B cell (primary cell): Measurements from ENCODE around the gene RANBP10. TPM values are rescaled to one million over a fixed set of nuclear protein-coding genes. Genes with fewer than 3 reads are reported as not detected.

Experiments used
- ATAC-seq: fragments of 200-7000 bp; cut with Tn5 transposase; one replicate; pipeline ENCODE4 v1.10.0; 2021; ENCODE audit warnings: low read depth, mild to moderate bottlenecking, moderate number of reproducible peaks, moderate library complexity
- CTCF ChIA-PET: fragments of 350-600 bp; sonication (Branson Sonifier 250); formaldehyde crosslinking; loops from one replicate; lab custom pipeline; 2021; ENCODE audit warnings: antibody characterized with exemption, inconsistent platforms; lab: Charles Lee
- POLR2A ChIA-PET: fragments of 350-600 bp; sonication (Branson Sonifier 250); formaldehyde crosslinking; loops from one replicate; lab custom pipeline; 2021; ENCODE audit warnings: antibody characterized with exemption; lab: Charles Lee
- DNase-seq: peaks from one replicate; pipeline ENCODE4 v3.0.0; 2013
- H2AFZ ChIP-seq: 2 replicates; pipeline ENCODE4 v1.6.1; 2012; ENCODE audit warnings: mild to moderate bottlenecking, low read depth, low read length; ENCODE audit not compliant: insufficient read depth, poor library complexity, severe bottlenecking
- H3K27ac ChIP-seq, 2 donors: 1 replicate in 1 of 2; 2 replicates in 1 of 2; pipeline ENCODE4 v1.5.1; 2012 to 2013; ENCODE audit warnings: low read length in 2 of 2, mild to moderate bottlenecking in 2 of 2, moderate library complexity in 1 of 2
- H3K27me3 ChIP-seq, 4 experiments: fragments of 200-600 bp in 1 of 4; sonication (generic) in 1 of 4; replicated peaks in 1 of 4; 1 replicate in 2 of 4; 2 replicates in 2 of 4; pipeline versions ENCODE4 v1.6.1 to v1.7.0; 2013 to 2016; ENCODE audit warnings: low read length in 3 of 4, mild to moderate bottlenecking in 2 of 4, mixed read lengths in 1 of 4, moderate library complexity in 1 of 4; ENCODE audit not compliant: insufficient read depth in 4 of 4, control insufficient read depth in 3 of 4; ENCODE audit errors: control extremely low read depth in 1 of 4
- H3K36me3 ChIP-seq, 2 experiments: replicated peaks in 1 of 2; 1 replicate in 1 of 2; 2 replicates in 1 of 2; pipeline versions ENCODE4 v1.6.1 to v1.7.1; 2013; ENCODE audit warnings: low read length in 1 of 2; ENCODE audit not compliant: insufficient read depth in 2 of 2, control insufficient read depth in 1 of 2; ENCODE audit errors: control extremely low read depth in 1 of 2, extremely low read depth in 1 of 2
- H3K4me1 ChIP-seq, 2 donors: fragments of 200-600 bp in 1 of 2; sonication (generic) in 1 of 2; 1 replicate in 1 of 2; 2 replicates in 1 of 2; pipeline versions ENCODE4 v1.5.1 to v1.6.1; 2013 to 2017; ENCODE audit warnings: low read length in 2 of 2; ENCODE audit not compliant: control insufficient read depth in 2 of 2, insufficient read depth in 2 of 2
- H3K4me2 ChIP-seq: replicated peaks from 2 replicates; pipeline ENCODE3; 2012; ENCODE audit warnings: mild to moderate bottlenecking, low read depth, low read length; ENCODE audit not compliant: poor library complexity, severe bottlenecking
- H3K4me3 ChIP-seq, 5 experiments: fragments of 200-600 bp in 1 of 5; sonication (generic) in 1 of 5; 1 replicate in 3 of 5; 2 replicates in 2 of 5; pipeline versions ENCODE4 v1.5.1 to v1.7.0; 2011 to 2016; ENCODE audit warnings: low read length in 4 of 5, mild to moderate bottlenecking in 4 of 5, low read depth in 2 of 5, control low read depth in 1 of 5, moderate library complexity in 1 of 5; ENCODE audit not compliant: insufficient read depth in 1 of 5; ENCODE audit errors: control extremely low read depth in 1 of 5, extremely low read depth in 1 of 5
- H3K79me2 ChIP-seq: fragments of 200-600 bp; sonication (generic); one replicate; pipeline ENCODE4 v1.6.0; 2016; ENCODE audit warnings: low read length; ENCODE audit not compliant: control insufficient read depth, insufficient read depth
- H3K9ac ChIP-seq: fragments of 200-600 bp; sonication (generic); 2 replicates; pipeline ENCODE4 v1.6.1; 2017; ENCODE audit warnings: mild to moderate bottlenecking, low read length, moderate library complexity
- H3K9me3 ChIP-seq, 3 donors: one replicate each; pipeline versions ENCODE4 v1.6.1 to v1.7.1; 2013; ENCODE audit warnings: low read length in 2 of 3; ENCODE audit not compliant: control insufficient read depth in 2 of 3, insufficient read depth in 1 of 3; ENCODE audit errors: control extremely low read depth in 1 of 3
- H4K20me1 ChIP-seq: 2 replicates; pipeline ENCODE4 v1.6.0; 2012; ENCODE audit warnings: mild to moderate bottlenecking, low read length; ENCODE audit not compliant: insufficient read depth, control insufficient read depth, poor library complexity, severe bottlenecking
- H3K27ac Mint-ChIP-seq: one replicate; pipeline ENCODE4 v1.8.0; 2021; ENCODE audit warnings: mixed read lengths
- H3K27me3 Mint-ChIP-seq: one replicate; pipeline ENCODE4 v1.8.0; 2021; ENCODE audit warnings: mixed read lengths
- H3K4me1 Mint-ChIP-seq: one replicate; pipeline ENCODE4 v1.8.0; 2021; ENCODE audit warnings: mixed read lengths
- H3K4me3 Mint-ChIP-seq: one replicate; pipeline ENCODE4 v1.8.0; 2021; ENCODE audit warnings: mixed read lengths
- H3K9me3 Mint-ChIP-seq: one replicate; pipeline ENCODE4 v1.8.0; 2022; ENCODE audit warnings: mixed read lengths; ENCODE audit not compliant: insufficient read depth
- CTCF ChIP-seq: fragments of 200-600 bp; IDR thresholded peaks from one replicate; pipeline ENCODE4 v1.8.0; 2022; ENCODE audit warnings: antibody characterized with exemption, mild to moderate bottlenecking
- EZH2 ChIP-seq: IDR thresholded peaks from 2 replicates; pipeline ENCODE4 v1.6.1; 2012; ENCODE audit warnings: borderline replicate concordance, low read depth, mild to moderate bottlenecking, moderate library complexity, low read length; ENCODE audit not compliant: insufficient read depth, poor library complexity, severe bottlenecking
- WGBS: methylation state at CpG from one replicate; pipeline ENCODE4 v1.1.5; 2013; ENCODE audit warnings: missing lambda C conversion rate; ENCODE audit not compliant: insufficient coverage; 5-methylcytosine and 5-hydroxymethylcytosine counted together
- intact Hi-C: fragments of 100-400 bp; cut with micrococcal nuclease; formaldehyde crosslinking; loops from one replicate; pipeline ENCODE4 v1.10.0; 2022
- polyA plus RNA-seq: library from polyadenylated mRNA; depleted of rRNA; stranded (reverse); fragments of >200 nt; gene quantifications from 2 replicates; pipeline ENCODE4 v1.2.3, GENCODE V29; 2012
- total RNA-seq, 2 donors: library from RNA; stranded (reverse); fragments of 120-200 nt in 1 of 2; gene quantifications; 1 replicate in 1 of 2; 2 replicates in 1 of 2; pipeline versions ENCODE4 v1.2.3 to v1.2.4, GENCODE V29; 2013 to 2022

Gene RANBP10
- total and polyA plus RNA-seq, 2 donors (not counting 1 experiment from before 2014, with no cell fraction given): 29.0 to 32.2 TPM

DNA sequence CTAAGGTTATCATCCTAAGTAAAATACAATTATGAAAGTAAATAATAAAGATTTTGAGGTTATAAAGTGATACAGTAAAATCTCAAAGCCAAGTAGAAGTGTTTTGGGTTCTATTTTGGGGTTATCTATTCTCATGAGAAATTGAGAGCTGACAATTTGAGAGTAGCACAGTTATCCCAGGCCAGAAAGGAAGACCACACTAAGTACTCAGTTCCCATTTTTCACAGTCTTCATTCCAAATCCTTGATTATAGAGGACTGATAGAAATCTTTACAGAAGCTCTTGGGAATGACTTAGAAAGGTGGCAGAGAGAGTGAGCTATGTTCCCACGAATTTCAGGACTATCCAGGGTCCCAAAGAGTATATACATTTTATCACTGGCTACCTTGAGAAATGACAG lies 91.8 kb downstream of the RANBP10 start:
- no peak for ATAC-seq
- Mint-ChIP-seq H3K4me3 (no peak overlapping the region), H3K4me1 (peaks cover 31% of the 10 kb centered on the region), H3K9me3 (no peaks in the 10 kb centered on the region), H3K27me3 (no peaks in the 10 kb centered on the region), H3K27ac (no peak overlapping the region)
- Histone ChIP-seq H3K27me3 (no peaks in the 10 kb centered on the region), H3K4me1 (peaks cover 10 to 12% of the 10 kb centered on the region in 2 donors), H3K9ac (no peak overlapping the region), H4K20me1 (peaks cover 18% of the 10 kb centered on the region), H3K4me2 (no peak overlapping the region), H3K4me3 (no peak overlapping the region), H3K36me3 (peaks cover 0 to 2% of the 10 kb centered on the region in 2 experiments), H3K79me2 (peaks cover 80% of the 10 kb centered on the region), H2AFZ (no peak overlapping the region), H3K27ac (no peak overlapping the region), H3K9me3 (no peaks in the 10 kb centered on the region)
- no peak for DNase-seq
- POLR2A ChIA-PET: no interaction called here
- intact Hi-C loops: no loop called here
- WGBS: no CpG with 5 or more reads among the region's 1 CpG
- CTCF ChIA-PET: interaction anchor here (0.7 kb wide), 2 partner anchors 230 to 357 kb away, joined by 3 to 5 read pairs; no protein-coding TSS in a partner anchor
- TF ChIP-seq CTCF (no peak), EZH2 (no peak)

GRCh38 chr16:67713647-67714273 lies 92.6 kb downstream of the RANBP10 start:
- POLR2A ChIA-PET: no interaction called here
- peaks cover 18% of the 10 kb centered on the region for H4K20me1 ChIP-seq
- peaks cover 0 to 2% of the 10 kb centered on the region in 2 experiments for H3K36me3 ChIP-seq
- no peak for TF ChIP-seq EZH2
- no peak for TF ChIP-seq CTCF
- H3K4me3 ChIP-seq: no peak overlapping the region
- intact Hi-C loops: no loop called here
- H3K27me3 ChIP-seq: no peaks in the 10 kb centered on the region
- no peak overlapping the region for H3K4me2 ChIP-seq
- H3K27ac ChIP-seq: no peak overlapping the region
- DNase-seq (no peak), ATAC-seq (no peak)
- H3K9ac ChIP-seq: no peak overlapping the region
- Mint-ChIP-seq H3K27me3 (no peaks in the 10 kb centered on the region), H3K27ac (no peak overlapping the region), H3K4me3 (no peak overlapping the region), H3K4me1 (peaks cover 27% of the 10 kb centered on the region), H3K9me3 (no peaks in the 10 kb centered on the region)
- H3K79me2 ChIP-seq: peaks cover 72% of the 10 kb centered on the region
- peaks cover 10 to 11% of the 10 kb centered on the region in 2 donors for H3K4me1 ChIP-seq
- no peak overlapping the region for H2AFZ ChIP-seq
- CTCF ChIA-PET: interaction anchor here (0.5 to 0.7 kb wide), 2 partner anchors 9 to 358 kb away, joined by 3 read pairs; no protein-coding TSS in a partner anchor
- WGBS: 97% methylated on average over 4 of the region's 5 CpGs
- no peaks in the 10 kb centered on the region for H3K9me3 ChIP-seq
